Heart left ventricle (tissue), 13 donors: ENCODE data around the gene IFIT1.

ENCODE experiments used
- POLR2A ChIP-seq, 2 donors: fragments of 450-650 bp; IDR thresholded peaks; one replicate each; pipeline ENCODE4 v1.6.1; 2017; ENCODE audit warnings: antibody characterized with exemption in 2 of 2, mild to moderate bottlenecking in 2 of 2, moderate library complexity in 2 of 2
- TF ChIP-seq, protein P1 (sequence below), 12 donors: fragments of 200-600 bp; sonication (generic) in 4 of 12; IDR thresholded peaks; one replicate each; pipeline versions ENCODE4 v1.5.0 to v1.8.0; 2018 to 2022; ENCODE audit warnings: antibody characterized with exemption in 12 of 12, mild to moderate bottlenecking in 5 of 12
- donor health status: ischemic (EF 13 %, LVEDD 7.1; RV severe dilation, severe dysfunction).
- donor health status: DM: no; HTN: yes; CAD: no.
- donor health status: DM: no; HTN: no; CAD: no.
- donor health status: ischemic (EF 25% LVEDD 6.9; RV normal size, moderate dysfunction).
- donor health status: ischemic (EF 25% LVEDD 5.7; RV mildly dilated, moderate dysfunction).
- donor health status: ischemic (EF 35%, LVEDD 5.7; RV mildly dilated, moderate dysfunction).
- donor health status: nonischemic (EF 11% LVEDD 7.7; RV severe dilation, severe dysfunction).
- donor health status: DM: yes; HTN: yes; CAD: no.
- donor health status: PGD.
- donor health status: ischemic (EF 29% LVEDD 5.4; RV normal size, mild dysfunction).
- donor health status: nonischemic (EF 23%, LVEDD 6.1; RV moderate dilation, normal function).

DNA sequence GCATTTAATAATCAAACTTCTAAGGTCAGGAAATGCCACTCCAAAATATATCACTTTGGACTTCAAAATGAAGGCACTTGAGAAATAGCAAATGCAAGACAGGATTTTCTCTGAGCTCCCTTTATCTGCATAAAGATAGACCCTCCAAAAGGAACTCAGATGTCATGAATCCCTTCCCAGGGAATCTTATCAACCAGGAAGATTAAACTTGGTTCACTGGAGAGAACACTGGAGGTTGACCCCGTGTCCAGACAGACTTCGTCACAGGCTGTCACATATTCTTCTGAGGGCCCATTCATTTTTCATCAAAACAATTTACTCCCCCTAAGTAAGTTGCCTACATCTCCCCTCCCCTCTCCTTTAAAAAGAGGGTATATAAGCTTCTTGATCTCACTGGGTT is 43.4 kb upstream of the IFIT1 start:
- TF ChIP-seq, protein P1, sequence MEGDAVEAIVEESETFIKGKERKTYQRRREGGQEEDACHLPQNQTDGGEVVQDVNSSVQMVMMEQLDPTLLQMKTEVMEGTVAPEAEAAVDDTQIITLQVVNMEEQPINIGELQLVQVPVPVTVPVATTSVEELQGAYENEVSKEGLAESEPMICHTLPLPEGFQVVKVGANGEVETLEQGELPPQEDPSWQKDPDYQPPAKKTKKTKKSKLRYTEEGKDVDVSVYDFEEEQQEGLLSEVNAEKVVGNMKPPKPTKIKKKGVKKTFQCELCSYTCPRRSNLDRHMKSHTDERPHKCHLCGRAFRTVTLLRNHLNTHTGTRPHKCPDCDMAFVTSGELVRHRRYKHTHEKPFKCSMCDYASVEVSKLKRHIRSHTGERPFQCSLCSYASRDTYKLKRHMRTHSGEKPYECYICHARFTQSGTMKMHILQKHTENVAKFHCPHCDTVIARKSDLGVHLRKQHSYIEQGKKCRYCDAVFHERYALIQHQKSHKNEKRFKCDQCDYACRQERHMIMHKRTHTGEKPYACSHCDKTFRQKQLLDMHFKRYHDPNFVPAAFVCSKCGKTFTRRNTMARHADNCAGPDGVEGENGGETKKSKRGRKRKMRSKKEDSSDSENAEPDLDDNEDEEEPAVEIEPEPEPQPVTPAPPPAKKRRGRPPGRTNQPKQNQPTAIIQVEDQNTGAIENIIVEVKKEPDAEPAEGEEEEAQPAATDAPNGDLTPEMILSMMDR (IDR thresholded peaks at IDR 0.05), result no peak
- no peak for TF ChIP-seq POLR2A (IDR thresholded peaks at IDR 0.05)
